ENCODE measurements around the gene CTIF. TPM values are rescaled to one million over a fixed set of nuclear protein-coding genes. Genes with fewer than 3 reads are reported as not detected.

The CTIF gene
- total RNA-seq, 2 donors from 2014 or later: 64.9 to 70.6 TPM

DNA sequence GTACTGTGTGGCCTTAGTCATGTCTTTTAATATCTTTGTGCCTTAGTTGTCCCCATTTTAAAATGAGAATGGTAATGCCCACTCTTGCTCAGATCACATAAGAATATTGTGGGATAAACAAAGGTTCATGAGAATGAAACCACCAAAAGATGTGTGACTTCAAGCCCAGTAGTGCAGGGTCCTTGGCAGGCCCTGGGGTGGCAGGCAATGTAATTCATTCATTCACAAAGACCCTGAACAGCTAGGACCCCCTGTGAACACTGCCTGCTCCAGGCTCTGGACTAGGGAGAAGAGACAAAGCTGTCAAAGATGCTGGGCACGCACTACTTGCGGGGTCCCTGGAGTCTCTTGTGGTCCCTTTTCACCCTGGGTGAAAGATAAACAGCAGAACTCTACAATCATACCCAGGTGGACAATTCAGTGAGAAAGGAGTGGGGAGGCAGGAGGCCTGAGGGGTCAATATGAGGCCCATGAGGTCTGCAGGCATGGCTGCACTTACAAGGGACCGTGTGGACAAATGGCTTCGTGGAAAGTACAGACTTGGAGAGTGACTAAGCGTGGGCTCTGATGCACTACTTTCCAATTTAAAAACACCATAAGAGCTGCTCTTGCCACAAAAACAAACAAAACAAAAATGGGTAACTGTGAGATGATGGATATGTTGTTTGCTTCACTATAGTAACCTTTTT lies 275.8 kb downstream of the CTIF start:
- DNase-seq (peak; percentile 15), ATAC-seq (no peak)
- intact Hi-C loops (cut with DNase I): no loop called here

DNA sequence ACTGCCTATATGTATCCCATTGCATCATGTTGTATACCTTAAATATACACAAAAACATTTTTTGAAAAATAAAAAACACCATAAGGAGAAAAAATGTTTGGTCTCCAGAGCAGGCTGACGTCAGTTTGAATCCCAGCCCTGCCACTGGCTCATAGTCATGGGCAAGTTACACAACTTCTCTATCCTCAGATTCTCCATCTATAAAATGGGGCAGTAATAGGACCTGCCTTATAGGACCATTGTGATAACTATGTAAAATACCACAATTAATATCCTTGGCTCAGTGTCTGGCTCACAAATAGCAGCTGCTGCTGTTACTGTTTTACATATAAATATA lies 276.3 kb downstream of the CTIF start:
- intact Hi-C loops (cut with DNase I): no loop called here
- DNase-seq: peak; percentile 15

DNA sequence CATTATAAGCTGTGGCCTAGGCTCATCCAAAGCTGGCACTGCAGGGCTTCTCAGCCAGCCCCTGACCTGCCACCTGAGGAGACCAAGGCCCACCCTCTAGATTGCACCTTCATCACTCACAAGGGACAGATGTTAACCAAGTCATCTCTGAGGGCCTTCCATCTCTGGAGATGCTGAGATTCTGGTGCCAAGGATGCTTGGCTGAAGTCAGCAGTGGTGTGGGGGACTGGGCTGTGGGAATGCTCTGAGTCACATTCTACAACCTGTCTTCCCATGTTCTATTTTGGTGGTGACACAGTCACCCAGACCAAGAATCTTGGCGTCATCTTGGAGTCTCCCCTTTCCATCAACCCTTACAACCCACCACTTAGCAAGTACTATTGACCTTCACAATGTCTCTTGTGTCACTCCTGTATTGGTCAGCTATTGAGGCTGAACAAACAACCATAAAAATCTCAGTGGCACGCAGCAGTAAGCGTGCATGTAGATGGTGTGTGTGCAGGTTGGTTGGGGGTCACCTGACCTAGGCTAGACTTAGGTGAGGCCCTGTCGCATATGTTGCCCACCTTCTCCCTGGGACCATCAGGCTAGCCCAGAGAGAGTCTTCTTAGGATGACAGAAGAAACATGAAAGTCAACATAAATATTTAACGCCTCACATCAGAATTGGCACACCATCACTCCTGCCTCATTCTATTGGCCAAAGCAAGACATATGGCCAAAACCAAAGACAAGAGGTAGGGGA lies 276.9 kb downstream of the CTIF start:
- DNase-seq (peak; percentile 20), ATAC-seq (peak in 1 of 2 donors; percentile 33)
- intact Hi-C loops (cut with DNase I): no loop called here

More for the DNA sequence above, 276.3 kb downstream of the CTIF start:
- ATAC-seq: no peak

DNA sequence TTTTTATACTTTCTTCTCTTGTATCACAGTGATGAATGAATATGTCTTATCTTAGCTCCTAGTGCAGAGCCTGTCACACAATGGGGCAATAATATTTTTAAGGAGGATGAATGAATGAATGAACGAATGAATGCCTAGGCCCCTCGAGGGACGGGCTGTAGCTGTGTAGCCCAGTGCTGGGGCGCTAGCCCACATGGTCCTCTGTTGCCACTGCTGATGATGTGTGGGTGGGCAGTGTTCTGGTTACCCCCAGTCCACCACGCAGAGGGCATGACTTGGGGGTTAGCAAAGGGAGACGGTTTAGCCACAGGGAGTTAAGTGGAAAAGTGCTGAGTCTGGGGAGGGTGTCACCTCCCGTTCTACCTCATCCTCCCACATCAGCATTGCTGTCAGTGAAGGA lies 277.7 kb downstream of the CTIF start:
- intact Hi-C loops (cut with DNase I): no loop called here
- ATAC-seq (no peak), DNase-seq (peak; percentile 14)

DNA sequence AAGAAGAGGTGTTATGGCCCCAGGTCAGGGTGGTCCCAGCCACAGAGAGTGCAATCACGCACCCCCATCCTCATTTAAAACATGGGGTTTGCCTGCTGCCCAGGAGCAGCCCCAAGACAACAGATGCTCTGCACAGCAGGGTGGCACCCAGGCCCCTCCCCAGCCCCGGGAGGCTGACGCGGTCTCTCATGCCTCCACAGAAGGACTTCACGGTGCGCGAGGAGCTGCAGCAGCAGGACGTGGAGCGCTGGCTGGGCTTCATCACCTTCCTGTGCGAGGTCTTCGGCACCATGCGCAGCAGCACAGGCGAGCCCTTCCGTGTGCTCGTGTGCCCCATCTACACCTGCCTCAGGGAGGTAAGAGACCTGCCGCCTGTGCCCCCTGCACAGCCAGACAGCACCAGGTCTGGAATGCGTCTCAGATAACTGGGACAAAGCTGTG lies 278.2 kb downstream of the CTIF start:
- ATAC-seq (no peak), DNase-seq (peak; percentile 20)
- intact Hi-C loops (cut with DNase I): no loop called here

DNA sequence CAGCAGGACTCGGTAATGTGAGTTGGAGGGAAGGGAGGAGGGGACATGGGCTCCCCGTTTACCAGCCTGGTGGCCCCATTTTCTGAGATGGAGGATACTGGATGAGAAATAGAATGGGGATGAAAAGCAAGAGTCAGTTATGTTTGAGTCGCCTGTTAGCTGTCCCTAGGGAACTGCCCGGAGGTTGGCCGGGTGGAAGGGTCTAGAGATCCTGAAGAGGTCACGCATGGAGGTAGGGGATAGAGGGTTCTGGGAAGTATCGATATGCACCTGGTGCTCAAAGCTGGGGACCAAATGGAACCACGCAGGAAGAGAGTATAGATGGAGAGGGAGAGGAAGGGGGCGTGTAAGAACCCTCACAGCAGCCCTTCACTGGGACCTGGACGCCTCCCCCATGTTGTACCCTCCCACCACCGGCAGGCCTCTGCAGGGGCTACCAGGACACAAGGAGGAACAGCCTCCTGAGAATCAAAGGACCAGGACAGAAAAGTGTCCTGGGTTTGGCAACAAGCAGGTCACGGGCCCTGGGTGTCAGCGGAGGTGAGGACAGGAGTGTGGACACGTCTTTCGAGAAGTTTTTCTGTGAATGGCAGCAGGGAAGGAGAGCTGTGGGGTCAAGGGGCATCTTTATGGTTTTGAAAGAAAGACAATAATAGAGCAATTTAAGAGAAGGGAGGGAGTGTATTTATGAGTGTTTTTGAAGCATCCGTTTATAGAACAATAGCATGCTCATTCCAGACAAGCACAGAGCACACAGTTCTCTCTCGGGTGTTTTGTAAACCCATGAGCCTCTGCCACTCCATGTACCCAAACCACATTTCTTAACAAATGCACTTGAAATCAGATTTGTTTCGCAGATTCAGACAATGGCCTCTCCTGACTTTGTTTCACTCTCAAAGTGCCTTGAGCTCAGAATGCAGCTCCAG lies 279.8 kb downstream of the CTIF start:
- peak in 1 of 2 donors; percentile 22 for ATAC-seq
- peak; percentile 17 for DNase-seq
- intact Hi-C loops (cut with DNase I): no loop called here

DNA sequence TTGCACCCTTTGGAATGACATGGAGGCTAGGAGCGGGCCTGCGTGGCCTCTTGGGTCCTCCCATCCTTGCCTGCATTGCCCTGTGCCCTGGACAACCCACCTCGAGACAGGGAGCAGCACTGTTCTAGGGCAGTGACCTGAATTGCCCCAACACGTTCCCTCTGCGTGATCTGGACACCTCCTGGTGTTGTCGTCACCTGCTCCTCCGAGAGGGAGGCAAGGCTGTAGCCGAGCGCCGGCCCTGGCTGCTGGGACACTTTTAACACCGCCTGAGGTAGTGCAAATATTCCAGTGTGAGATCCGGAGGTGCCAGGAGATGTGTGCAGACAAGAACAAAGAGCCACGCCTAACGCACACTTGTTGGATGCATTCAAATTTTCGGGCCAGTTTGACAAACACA lies 280.4 kb downstream of the CTIF start:
- DNase-seq (peak; percentile 78), ATAC-seq (peak; percentile 88 to 94)
- intact Hi-C loops (cut with DNase I): no loop called here

DNA sequence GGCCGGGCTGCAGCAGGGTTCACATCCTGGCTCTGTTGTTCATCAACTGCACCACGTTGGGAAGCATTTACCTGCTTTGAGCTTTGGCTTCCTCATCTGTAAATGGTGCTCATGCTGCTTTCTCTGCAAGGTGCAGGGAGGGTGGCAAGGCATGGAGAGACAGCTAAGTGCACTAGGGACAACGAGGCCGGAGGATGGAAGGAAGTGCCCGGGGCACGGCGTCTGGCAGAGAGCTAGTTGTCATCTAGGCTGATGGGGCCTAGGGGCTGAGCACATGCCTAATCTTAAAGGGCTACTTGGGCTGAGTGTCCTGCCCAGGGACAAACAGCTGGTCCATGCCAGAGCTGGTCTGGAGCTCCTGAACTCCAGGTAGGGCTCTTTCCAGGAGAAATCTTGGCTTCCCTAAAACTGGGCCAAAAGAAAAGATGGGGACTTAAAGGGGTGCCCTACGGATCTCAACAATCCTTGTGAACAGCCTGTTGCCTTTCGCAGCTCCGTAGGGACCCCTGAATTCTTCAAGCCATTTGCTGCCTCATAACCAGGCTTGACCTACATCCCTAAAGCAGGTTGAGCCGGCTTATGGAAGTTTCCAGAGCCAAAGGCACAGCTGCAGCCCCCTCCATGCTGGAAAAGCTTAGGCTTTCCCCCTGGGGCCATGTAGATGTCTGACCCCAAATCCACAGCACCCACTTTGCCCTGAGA lies 281.1 kb downstream of the CTIF start:
- DNase-seq: peak; percentile 8
- ATAC-seq: peak in 1 of 2 donors; percentile 4
- intact Hi-C loops (cut with DNase I): no loop called here

DNA sequence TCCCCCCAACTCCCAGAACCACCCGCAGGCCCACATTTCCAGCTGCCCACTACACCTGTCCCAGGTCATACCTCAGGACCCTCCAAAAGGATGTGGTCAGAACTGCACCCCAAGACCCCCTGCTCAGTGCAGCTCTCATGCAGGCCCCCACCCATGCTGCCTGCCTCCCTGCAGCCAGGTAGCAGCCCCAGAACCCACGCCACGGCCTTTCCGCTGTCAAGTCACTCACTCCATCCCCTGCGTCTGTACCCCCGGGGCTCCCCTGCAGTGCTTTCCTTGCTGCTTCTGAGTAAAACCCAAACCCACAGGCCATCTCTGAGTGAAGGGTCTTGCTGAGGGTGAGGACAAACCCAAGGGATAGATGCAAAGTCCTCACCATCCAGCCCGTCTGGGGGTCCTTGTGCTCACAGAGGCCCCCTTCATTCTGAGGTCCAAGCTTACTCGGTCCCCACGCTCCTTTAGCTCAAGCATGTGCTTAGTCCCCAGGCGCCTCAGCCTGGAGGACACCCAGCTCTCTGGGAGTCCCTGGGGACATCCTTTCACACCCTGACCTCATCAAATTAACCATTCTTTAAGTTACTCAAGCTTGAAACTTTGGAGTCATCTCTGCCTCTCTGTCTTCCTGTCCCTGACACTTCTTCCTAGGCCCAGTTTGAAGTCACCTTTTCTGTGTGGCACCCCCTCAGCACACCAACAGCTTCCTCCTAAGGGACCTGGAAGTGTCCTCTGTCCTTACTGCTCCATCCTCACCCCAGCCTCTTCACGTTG lies 281.8 kb downstream of the CTIF start:
- intact Hi-C loops (cut with DNase I): no loop called here
- ATAC-seq (no peak), DNase-seq (peak; percentile 12)

DNA sequence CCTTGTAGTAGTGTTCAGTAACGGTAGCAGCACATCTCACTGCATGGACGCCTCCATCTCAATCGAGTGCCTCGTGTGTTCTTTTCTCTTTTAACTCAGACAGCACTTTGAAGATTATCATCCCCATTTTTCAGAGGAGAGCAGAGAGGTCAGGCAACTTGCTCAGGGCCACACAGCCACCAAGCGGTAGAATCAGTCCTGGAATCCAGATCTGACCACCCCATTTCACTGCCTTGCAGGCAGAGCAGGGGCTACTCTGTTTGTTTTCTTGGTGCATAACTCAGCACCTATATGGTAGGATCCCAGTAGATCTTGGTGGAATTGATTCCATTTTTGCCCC lies 282.4 kb downstream of the CTIF start:
- no peak for ATAC-seq
- DNase-seq: no peak
- intact Hi-C loops (cut with DNase I): no loop called here

DNA sequence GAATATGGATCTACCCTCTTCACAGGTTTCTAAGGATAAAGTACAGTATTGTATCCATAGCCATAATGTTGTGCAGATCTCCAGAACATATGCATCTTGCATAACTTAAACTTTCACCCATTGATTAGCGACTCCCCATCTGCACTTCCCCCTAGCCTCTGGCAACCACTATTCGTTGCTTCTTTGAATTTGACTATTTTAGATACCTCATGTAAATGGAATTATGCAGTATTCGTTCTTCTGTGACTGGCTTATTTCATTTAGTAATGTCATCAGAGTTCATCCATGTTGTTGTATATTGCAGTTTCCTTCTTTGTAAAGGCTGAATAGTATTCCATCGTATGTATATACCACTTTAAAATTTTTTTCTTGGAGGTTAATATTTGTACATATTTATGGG lies 283.0 kb downstream of the CTIF start:
- DNase-seq (no peak), ATAC-seq (no peak)
- intact Hi-C loops (cut with DNase I): no loop called here

DNA sequence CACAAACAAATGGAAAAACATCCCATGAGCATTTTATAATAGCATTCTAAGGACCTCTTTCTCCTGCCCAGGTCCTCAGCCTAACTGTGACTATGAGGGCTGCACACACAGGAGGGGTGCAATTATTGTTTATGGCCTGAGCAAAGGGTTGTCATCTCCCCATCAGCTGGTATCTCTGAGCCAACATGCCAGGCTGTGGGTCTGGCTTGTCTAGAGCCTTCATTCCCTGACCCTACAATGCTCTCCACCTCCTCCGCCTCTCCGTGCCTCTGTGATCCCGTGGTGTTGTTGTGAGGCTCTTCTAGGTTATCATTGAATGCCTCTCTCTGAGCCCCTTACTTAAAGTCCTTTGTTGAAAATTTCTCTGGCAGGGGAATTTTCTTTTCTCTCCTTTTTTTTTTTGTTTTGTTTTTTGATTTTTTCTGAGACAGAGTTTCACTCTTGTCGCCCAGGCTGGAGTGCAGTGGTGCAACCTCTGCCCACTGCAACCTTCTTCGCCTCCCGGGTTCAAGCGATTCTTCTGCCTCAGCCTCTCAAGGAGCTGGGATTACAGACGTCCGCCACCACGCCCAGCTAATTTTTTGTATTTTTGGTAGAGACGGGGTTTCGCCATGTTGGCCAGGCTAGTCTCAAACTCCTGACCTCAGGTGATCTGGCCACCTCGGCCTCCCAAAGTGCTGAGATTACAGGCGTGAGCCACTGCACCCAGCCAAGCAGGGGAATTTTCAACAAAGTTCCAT lies 285.6 kb downstream of the CTIF start:
- intact Hi-C loops (cut with DNase I): no loop called here
- peak; percentile 17 for DNase-seq
- no peak for ATAC-seq

DNA sequence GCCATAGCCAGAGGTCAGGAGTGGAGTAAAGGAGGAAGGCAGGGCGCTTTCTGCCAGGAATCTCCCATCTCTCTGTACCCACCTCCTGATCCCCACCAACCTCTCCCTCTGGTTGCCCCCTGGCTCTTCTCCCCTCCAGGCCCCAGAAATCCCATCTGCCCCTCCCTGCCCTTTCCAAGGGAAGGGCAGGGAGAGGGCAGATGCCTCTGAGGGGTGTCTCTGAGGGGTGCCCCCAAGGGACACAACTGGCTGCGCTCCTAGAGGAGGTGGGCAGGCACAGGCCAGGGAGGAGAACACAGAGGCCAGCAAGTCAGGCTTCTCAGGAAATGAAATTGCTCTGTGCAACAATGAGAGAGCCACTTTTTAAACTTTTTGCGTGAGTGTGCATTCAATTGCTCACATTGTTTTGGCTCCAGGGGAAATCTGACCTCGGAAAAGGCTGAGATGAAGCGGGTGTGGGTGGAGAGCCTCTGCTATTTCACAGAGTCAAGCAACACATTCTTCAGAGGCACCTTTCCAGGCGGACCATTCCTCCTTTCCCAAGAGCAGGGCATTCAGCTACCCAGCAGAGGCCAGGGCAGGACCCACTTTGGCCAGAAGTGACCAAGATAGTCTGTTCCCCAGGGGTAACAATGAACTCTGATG lies 286.4 kb downstream of the CTIF start:
- DNase-seq (peak; percentile 35), ATAC-seq (peak in 1 of 2 donors; percentile 2)
- intact Hi-C loops (cut with DNase I): loop anchor here in 1 of 2 donors (5.0 kb wide), 1 partner anchor 43 kb away; no protein-coding TSS in a partner anchor

DNA sequence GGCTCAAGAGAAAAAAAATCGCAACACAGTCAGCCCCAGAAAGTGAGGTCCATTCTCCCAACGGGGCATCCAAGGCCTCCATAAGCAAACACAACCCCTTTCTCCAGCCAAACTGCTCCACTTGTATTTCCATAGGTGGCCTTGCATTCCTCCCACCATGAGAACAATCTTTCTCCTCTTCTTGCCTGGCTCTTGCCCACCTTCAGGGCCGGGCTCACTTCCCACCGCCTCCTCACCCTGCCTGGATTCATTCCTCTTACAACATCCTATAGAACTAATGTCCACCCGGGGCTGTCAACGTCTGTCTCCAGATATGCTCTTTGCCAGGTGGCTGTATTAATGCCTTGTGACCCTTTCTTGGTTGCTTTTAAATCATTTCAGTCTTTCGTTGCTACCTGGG lies 287.4 kb downstream of the CTIF start:
- DNase-seq: peak; percentile 8
- ATAC-seq: no peak
- intact Hi-C loops (cut with DNase I): loop anchor here in 1 of 2 donors (5.0 kb wide), 1 partner anchor 44 kb away; no protein-coding TSS in a partner anchor

DNA sequence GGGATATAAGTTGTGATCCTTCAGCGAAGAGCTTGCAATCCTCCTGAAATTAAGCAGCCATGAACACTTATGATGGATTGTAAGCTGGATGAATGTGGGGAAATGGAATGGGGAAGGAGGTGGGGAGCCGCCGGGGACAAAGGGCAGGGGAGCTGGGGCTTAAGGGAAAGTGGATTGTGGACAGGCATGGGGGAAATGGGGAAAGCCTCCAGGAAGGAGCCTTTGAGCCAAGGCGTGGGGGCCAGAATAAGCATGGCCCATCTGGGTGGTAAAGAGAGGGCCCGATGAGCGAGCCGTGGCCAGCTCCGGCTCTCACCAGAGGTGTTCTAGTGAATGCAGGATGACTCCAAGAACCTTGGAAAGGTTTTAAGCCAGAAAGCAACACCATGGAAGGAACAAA lies 288.0 kb downstream of the CTIF start:
- ATAC-seq (no peak), DNase-seq (peak; percentile 7)
- intact Hi-C loops (cut with DNase I): loop anchor here in 1 of 2 donors (5.0 kb wide), 1 partner anchor 45 kb away; no protein-coding TSS in a partner anchor

DNA sequence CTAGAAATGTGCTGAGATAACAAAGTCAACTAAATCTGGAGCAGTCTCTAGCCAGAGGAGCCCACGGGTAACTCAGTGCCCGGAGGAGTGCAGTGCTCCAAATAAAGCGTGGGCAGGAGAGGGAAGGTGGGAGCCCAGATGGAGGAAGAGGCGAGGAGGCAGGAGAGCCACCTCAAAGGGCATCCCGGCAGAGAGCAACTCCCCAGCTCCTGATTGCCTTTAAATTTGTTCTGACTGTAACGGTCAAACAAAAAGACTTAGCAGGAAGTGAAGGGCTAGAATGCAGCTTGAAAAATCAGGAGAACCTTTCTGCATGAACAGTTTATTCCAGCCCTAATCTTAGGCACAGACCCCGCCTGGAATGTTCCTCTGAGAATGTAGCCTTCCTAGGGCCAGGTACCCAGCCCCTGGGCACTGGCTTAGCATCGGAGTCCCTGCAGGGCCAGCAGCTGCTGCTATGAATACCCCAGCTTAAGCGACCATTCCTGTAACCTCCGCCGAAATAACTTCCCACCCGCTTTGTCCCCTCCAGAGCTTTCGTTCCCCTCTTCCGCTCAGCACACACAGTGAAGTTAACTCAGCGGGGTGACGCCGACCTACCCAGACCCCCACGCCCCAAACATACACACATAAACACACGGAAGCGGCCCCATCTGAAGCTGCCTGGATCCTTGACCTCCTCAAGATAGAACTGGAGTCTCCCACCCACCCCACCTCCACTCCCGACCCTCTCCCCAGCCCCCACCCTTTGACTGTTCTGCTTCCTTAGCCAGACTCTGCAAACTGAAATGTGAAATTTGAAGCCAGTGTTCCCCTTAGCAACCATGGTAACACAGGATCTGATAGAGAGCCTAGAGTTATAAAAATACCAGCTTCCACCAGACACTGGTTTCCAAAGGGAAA lies 288.7 kb downstream of the CTIF start:
- ATAC-seq (peak; percentile 72 to 75), DNase-seq (no peak)
- intact Hi-C loops (cut with DNase I): loop anchor here in 1 of 2 donors (5.0 kb wide), 1 partner anchor 45 kb away; no protein-coding TSS in a partner anchor
